CD4-positive, alpha-beta T cell treated with Interleukin-4 for 4 hours (primary cell): Measurements from ENCODE around the gene OR5B21.

ENCODE experiments used
- DNase-seq: peaks from one replicate; pipeline ENCODE4 v3.0.0-alpha.2; 2020

The OR5B21 gene

GRCh38 chr11:58508005-58508404 is at the start of gene OR5B21:
TSS of gene OR5B21 (minus strand) at chr11:58508105. CDS start at chr11:58508105, 0 bp downstream.
- DNase-seq = no peak

GRCh38 chr11:58549644-58550043 is 41.7 kb upstream of the OR5B21 start:
- no peak for DNase-seq

GRCh38 chr11:58546841-58547240 is 38.9 kb upstream of the OR5B21 start:
- DNase-seq = no peak

GRCh38 chr11:58531865-58532341 is 24.0 kb upstream of the OR5B21 start:
- no peak for DNase-seq

- DNase-seq = peak; percentile 57
These were observed 22.3 kb upstream of the OR5B21 start for GRCh38 chr11:58530236-58530635.

- no peak for DNase-seq
These were observed 19.5 kb upstream of the OR5B21 start for GRCh38 chr11:58527429-58527828.

GRCh38 chr11:58526721-58527120 is 18.8 kb upstream of the OR5B21 start:
- DNase-seq = no peak

- peak; percentile 81 for DNase-seq
These were observed 17.2 kb upstream of the OR5B21 start for GRCh38 chr11:58525037-58525614.

GRCh38 chr11:58524232-58525036 is 16.5 kb upstream of the OR5B21 start:
- peak; percentile 65 for DNase-seq

- DNase-seq = peak; percentile 21
These were observed 6.0 kb upstream of the OR5B21 start for GRCh38 chr11:58513747-58514367.

- no peak for DNase-seq
These were observed 3.7 kb upstream of the OR5B21 start for GRCh38 chr11:58511636-58512035.

- DNase-seq = no peak
These were observed 1.8 kb upstream of the OR5B21 start for GRCh38 chr11:58509748-58510147.

GRCh38 chr11:58508814-58509213 is 909 bp upstream of the OR5B21 start:
- DNase-seq = no peak

GRCh38 chr11:58507355-58507754 is 550 bp downstream of the OR5B21 start:
- no peak for DNase-seq

GRCh38 chr11:58506935-58507334 is 970 bp downstream of the OR5B21 start:
- no peak for DNase-seq

- no peak for DNase-seq
These were observed 2.1 kb downstream of the OR5B21 start for GRCh38 chr11:58505849-58506248.

- no peak for DNase-seq
These were observed 3.7 kb downstream of the OR5B21 start for GRCh38 chr11:58504232-58504631.

- DNase-seq = no peak
These were observed 4.5 kb downstream of the OR5B21 start for GRCh38 chr11:58503361-58503856.

- no peak for DNase-seq
These were observed 5.9 kb downstream of the OR5B21 start for GRCh38 chr11:58502004-58502403.

GRCh38 chr11:58498464-58498863 is 9.4 kb downstream of the OR5B21 start:
- DNase-seq = no peak

- DNase-seq = no peak
These were observed 10.0 kb downstream of the OR5B21 start for GRCh38 chr11:58497951-58498350.

- no peak for DNase-seq
These were observed 12.0 kb downstream of the OR5B21 start for GRCh38 chr11:58495906-58496305.

- DNase-seq = no peak
These were observed 13.8 kb downstream of the OR5B21 start for GRCh38 chr11:58494101-58494500.

GRCh38 chr11:58493676-58494075 is 14.2 kb downstream of the OR5B21 start:
- DNase-seq = no peak
